ENCODE results near the gene TMPRSS6. TPM values are rescaled to one million over a fixed set of nuclear protein-coding genes. Genes with fewer than 3 reads are reported as not detected.

The TMPRSS6 gene
- total RNA-seq, 2 donors from 2014 or later: 1.8 to 1.9 TPM

DNA sequence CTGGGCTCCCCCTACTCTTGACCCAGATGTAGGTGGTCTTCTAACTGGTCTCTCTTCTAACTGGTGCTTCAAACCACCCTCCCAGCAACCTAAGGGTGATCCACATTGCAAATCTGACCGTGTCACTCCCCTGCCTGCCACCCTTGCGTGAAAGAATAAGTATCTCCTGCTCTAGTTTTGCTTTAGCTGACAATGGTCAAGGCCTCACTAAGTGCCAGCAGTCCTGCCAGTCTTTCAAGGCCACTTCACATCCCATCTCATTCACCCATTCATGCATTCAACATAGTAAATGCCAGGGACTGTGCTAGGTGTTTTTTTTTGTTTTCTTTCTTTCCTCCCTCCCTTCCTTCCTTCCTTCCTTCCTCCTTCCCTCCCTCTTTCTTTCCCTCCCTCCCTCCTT lies 60.3 kb downstream of the TMPRSS6 start:
- Mint-ChIP-seq H3K27me3 (no peaks in the 10 kb centered on the region), H3K36me3 (no peaks in the 10 kb centered on the region), H3K9me3 (no peaks in the 10 kb centered on the region), H3K4me1 (ENCODE audit: low read depth in 2 of 2) (peaks cover 9 to 11% of the 10 kb centered on the region in 2 donors), H3K27ac (no peak overlapping the region), H3K4me3 (no peak overlapping the region)
- DNase-seq (ENCODE audit: low spot score) (no peak), ATAC-seq (no peak)

DNA sequence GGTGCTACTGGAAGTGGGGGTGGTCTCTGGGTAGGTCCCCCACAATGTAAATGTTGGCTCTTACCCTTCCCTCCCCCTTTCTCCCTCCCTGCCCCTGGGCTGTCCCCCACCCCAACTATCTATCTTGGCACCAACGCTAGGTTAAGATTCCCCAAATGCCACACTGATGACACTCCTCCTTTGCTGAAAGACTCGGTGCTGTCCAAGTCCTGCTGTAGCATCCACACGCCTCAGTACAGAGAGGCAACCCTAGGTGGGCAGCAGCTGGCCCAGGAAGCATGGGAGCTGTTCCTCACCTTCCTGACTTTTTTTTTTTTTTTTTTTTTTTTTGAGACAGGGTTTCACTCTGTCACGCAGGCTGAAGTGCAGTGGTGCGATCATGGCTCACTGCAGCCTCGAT lies 61.4 kb downstream of the TMPRSS6 start:
- Mint-ChIP-seq H3K27me3 (no peaks in the 10 kb centered on the region), H3K4me1 (ENCODE audit: low read depth in 2 of 2) (peaks cover 8 to 9% of the 10 kb centered on the region in 2 donors), H3K27ac (no peak overlapping the region), H3K36me3 (no peaks in the 10 kb centered on the region), H3K9me3 (no peaks in the 10 kb centered on the region), H3K4me3 (no peak overlapping the region)
- ATAC-seq: no peak
- no peak for DNase-seq (ENCODE audit: low spot score)

DNA sequence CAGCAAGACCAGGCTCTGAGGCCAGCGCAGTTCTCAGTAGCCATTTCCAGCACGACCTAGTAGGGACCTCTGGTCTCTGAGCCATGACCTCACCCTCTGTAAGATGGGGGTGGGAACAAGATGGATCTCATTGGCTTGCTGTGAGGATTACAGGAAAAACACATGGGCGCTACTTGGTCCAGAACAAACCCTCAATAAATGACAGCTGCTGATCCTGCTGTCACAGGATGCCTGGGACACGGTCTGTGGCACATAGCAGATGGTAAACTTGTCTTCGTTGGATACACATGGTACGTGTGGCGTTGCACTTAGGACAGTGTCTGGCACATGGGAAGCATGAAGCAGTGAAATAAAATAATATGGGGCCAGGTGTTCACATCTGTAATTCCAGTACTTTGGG lies 62.5 kb downstream of the TMPRSS6 start:
- no peak for ATAC-seq
- Mint-ChIP-seq H3K4me1 (ENCODE audit: low read depth in 2 of 2) (peaks cover 0 to 4% of the 10 kb centered on the region in 2 donors), H3K27ac (no peak overlapping the region), H3K4me3 (no peak overlapping the region), H3K27me3 (no peaks in the 10 kb centered on the region), H3K36me3 (no peaks in the 10 kb centered on the region), H3K9me3 (no peaks in the 10 kb centered on the region)
- no peak for DNase-seq (ENCODE audit: low spot score)

DNA sequence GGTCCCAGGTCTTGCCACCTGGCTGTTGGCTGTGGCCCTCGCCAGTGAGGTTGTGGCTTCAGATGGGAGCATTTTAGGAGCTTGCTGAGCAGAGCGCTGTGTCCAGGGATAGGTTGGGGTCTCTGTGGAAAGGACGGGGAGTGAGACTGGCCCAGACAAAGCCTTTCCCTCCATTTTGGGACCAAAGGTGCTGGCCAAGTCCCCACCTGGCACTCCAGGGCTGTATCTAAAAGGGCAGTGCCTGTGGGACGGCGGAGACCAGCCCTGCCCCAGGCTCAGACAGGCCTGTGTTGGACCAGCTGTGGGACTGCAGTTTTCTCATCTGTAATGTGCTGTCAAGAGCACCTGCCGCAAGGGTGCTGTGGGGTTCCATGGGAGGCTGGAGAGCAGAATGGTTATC lies 62.9 kb downstream of the TMPRSS6 start:
- ATAC-seq (no peak), DNase-seq (ENCODE audit: low spot score) (no peak)
- Mint-ChIP-seq H3K4me1 (ENCODE audit: low read depth in 2 of 2) (peaks cover 0 to 4% of the 10 kb centered on the region in 2 donors), H3K27me3 (no peaks in the 10 kb centered on the region), H3K27ac (no peak overlapping the region), H3K9me3 (no peaks in the 10 kb centered on the region), H3K4me3 (no peak overlapping the region), H3K36me3 (no peaks in the 10 kb centered on the region)

DNA sequence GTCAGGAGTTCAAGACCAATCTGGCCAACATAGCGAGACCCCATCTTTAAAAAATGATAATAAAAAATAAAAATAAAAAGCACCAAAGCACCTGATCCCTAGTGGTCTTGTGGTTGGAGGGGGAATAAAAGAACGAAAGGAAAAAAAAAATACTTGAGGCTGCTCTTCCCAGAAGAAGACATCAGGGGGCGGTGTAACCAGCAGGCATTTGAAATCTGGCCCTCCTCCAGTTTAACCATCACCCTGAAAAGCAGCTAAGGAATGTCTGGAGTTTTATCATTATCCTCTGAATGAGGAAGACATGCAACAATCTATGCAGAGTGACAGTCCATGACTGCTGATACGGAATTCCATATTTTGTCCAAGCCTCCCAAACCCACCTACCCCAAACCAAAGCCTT lies 63.6 kb downstream of the TMPRSS6 start:
- no peak overlapping the region for H3K27ac Mint-ChIP-seq
- H3K36me3 Mint-ChIP-seq: no peaks in the 10 kb centered on the region
- DNase-seq (ENCODE audit: low spot score): no peak
- H3K4me3 Mint-ChIP-seq: no peak overlapping the region
- H3K9me3 Mint-ChIP-seq: no peaks in the 10 kb centered on the region
- no peak for ATAC-seq
- peaks cover 0 to under 1% of the 10 kb centered on the region in 2 donors for H3K27me3 Mint-ChIP-seq
- peaks cover 0 to 5% of the 10 kb centered on the region in 2 donors for H3K4me1 Mint-ChIP-seq (ENCODE audit: low read depth in 2 of 2)

DNA sequence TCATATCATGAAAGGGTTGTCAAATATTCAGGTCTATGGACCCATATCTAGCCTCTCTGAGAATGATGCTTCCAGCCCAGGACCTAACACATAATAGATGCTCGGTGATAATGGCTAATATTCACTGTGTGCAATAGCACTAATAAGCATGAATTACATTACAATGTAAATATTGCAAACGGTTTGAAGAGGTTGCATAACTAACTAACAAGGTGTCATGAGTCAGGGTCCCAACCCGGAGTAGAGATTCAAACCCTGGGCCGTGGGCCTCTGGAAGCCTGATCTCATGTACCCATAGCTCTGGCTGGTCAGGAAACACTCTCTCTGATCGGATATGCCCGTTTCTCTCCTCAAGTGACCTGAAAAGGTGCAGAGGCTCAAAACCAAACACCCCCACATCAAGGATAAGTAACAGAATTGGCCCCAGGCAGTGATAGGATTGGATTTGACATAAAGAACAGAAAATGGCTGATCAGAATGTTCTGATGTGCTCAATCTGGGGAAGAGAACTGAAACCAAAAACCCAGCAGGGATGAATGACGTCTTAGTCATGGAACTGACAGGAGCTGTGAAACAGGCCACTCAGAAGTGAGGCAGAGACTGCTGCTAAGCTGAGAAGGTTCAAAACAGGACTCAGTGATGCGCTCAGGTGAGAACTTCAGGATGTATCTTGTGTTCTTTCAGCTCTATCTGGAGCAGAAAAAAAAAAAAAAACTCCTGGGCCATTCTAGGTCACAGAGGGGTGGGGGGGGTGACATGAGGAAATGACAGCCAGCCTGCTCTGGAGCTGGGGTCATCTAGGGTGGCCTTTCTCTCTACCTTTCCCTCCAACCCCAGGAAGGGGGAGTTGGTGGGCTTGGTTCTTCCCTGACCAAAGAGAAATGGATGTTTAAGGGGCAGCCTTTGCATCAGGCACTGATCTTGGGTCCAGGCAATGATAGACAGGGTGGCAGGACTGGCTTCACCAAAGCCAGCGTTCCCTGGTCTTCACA lies 64.6 kb downstream of the TMPRSS6 start:
- H3K27me3 Mint-ChIP-seq: peaks cover 0 to 3% of the 10 kb centered on the region in 2 donors
- DNase-seq (ENCODE audit: low spot score) (no peak), ATAC-seq (no peak)
- peaks cover 0 to 9% of the 10 kb centered on the region in 2 donors for H3K4me1 Mint-ChIP-seq (ENCODE audit: low read depth in 2 of 2)
- no peak overlapping the region for H3K4me3 Mint-ChIP-seq
- no peaks in the 10 kb centered on the region for H3K9me3 Mint-ChIP-seq
- H3K36me3 Mint-ChIP-seq: no peaks in the 10 kb centered on the region
- H3K27ac Mint-ChIP-seq: no peak overlapping the region

DNA sequence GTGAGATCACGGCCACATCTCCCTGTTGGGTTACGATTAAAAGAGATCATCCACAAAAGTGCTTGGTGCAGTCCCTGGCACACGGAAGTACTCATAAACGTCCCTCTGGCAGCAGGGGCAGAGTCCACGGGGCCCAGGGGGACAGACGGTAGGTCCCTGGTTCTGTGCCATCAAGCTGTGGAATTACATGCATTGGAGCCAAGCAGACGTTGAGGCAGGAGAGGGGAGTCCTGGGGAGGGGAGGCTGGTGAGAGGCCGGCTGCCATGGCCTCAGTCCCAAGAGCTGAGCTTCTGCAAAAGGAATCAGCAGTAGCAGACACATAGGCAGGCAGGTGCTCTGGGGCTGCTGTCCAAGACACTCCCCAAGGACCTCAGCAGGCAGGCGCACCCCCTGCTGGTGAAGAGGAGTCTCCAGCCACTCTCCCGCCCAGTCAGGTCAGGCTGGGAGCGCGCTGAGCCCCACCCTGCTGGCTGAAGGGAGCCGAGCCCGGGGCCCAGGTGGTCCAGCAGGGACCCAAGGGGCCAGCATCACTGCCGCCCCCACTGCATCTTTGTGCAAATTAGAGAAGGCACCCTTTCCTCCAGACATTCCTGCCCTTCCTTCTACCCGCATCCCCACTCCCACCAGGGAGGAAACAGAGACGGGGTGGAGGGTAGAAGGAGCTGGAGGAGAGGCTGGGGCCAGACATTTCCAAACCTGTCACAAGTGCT lies 65.5 kb downstream of the TMPRSS6 start:
- H3K27me3 Mint-ChIP-seq: peaks cover 0 to 3% of the 10 kb centered on the region in 2 donors
- peaks cover 0 to 9% of the 10 kb centered on the region in 2 donors for H3K4me1 Mint-ChIP-seq (ENCODE audit: low read depth in 2 of 2)
- H3K27ac Mint-ChIP-seq: no peak overlapping the region
- no peaks in the 10 kb centered on the region for H3K36me3 Mint-ChIP-seq
- ATAC-seq: peak; percentile 84 to 86
- peak; percentile 71 for DNase-seq (ENCODE audit: low spot score)
- H3K4me3 Mint-ChIP-seq: no peak overlapping the region
- no peaks in the 10 kb centered on the region for H3K9me3 Mint-ChIP-seq

DNA sequence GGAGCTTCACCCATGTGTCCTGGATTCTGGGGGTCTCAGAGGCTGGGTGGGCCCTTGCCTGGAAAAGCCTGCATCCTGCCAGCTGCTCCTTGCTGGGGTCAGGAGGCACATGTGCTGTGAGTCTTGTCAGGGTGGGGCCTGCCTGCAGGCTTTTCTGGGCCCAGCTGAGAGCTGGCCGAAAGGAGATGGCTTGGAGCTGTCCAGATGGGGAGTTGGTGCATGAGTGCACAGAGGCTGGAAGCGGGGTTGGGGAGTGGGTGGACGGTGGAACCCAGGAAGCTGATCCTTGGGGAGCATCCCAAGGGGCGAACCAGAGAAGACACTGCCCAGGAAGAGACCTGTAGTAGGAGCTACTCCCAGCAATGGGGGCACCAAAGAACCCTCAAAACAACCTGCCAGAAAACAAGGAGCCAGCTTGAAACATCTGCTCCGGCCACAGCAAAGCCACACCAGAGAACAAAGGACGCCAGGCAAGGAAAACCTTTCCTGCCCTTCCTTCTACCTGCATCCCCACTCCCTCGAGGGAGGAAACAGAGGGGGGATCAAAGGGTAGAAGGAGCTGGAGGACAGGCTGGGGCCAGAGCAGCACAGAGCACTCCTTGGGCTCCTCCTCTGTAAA lies 66.2 kb downstream of the TMPRSS6 start:
- H3K4me3 Mint-ChIP-seq: no peak overlapping the region
- H3K36me3 Mint-ChIP-seq: no peaks in the 10 kb centered on the region
- H3K27ac Mint-ChIP-seq: no peak overlapping the region
- no peaks in the 10 kb centered on the region for H3K9me3 Mint-ChIP-seq
- H3K27me3 Mint-ChIP-seq: peaks cover 0 to 3% of the 10 kb centered on the region in 2 donors
- DNase-seq (ENCODE audit: low spot score) (no peak), ATAC-seq (no peak)
- peaks cover 0 to 9% of the 10 kb centered on the region in 2 donors for H3K4me1 Mint-ChIP-seq (ENCODE audit: low read depth in 2 of 2)

DNA sequence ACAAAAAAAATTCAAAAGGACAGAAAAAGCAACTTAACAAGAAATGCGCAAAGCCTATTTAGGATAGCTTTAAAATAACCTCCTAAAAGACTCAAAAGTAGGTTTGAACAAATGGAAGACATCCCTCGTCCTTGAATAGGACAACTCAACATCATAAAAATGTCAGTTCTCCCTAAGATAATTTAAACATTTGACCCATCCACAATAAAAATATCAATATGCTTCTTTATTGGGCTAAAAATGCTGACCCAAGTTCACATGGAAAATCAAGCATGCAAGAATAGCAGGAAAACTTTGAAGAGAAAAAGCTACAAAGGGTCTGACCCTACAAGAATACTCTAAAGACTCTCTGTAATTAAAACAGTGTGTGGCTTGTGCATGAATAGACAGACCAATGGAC lies 70.0 kb downstream of the TMPRSS6 start:
- Mint-ChIP-seq H3K4me3 (no peak overlapping the region), H3K27me3 (peaks cover 6 to 7% of the 10 kb centered on the region in 2 donors), H3K27ac (no peak overlapping the region), H3K36me3 (no peaks in the 10 kb centered on the region), H3K9me3 (no peaks in the 10 kb centered on the region), H3K4me1 (ENCODE audit: low read depth in 2 of 2) (peaks cover 0 to 5% of the 10 kb centered on the region in 2 donors)
- DNase-seq (ENCODE audit: low spot score) (no peak), ATAC-seq (no peak)

DNA sequence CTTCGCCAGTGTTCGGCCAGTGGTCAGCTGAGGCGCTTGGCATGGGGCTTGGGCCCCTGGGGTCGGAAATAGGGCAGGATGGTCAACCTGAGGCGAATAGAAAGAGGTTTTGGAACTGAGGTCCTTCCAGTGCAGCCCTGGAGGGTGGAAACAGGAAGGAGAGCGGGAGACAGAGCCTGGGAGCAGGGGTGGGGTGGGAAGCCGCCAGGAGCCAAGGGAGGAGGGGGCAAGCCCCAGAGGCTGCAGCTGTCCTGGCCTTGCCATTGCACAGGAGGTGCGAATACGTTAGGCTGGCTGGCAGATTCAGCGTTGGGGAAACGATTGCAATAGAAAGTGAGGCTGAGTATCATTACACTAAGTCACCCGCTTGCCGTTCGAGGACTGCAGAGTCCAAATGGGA lies 71.8 kb downstream of the TMPRSS6 start:
- Mint-ChIP-seq H3K27ac (no peak overlapping the region), H3K36me3 (no peaks in the 10 kb centered on the region), H3K4me1 (ENCODE audit: low read depth in 2 of 2) (peaks cover 0 to 5% of the 10 kb centered on the region in 2 donors), H3K9me3 (no peaks in the 10 kb centered on the region), H3K27me3 (peaks cover 6 to 7% of the 10 kb centered on the region in 2 donors), H3K4me3 (no peak overlapping the region)
- ATAC-seq (no peak), DNase-seq (ENCODE audit: low spot score) (no peak)

DNA sequence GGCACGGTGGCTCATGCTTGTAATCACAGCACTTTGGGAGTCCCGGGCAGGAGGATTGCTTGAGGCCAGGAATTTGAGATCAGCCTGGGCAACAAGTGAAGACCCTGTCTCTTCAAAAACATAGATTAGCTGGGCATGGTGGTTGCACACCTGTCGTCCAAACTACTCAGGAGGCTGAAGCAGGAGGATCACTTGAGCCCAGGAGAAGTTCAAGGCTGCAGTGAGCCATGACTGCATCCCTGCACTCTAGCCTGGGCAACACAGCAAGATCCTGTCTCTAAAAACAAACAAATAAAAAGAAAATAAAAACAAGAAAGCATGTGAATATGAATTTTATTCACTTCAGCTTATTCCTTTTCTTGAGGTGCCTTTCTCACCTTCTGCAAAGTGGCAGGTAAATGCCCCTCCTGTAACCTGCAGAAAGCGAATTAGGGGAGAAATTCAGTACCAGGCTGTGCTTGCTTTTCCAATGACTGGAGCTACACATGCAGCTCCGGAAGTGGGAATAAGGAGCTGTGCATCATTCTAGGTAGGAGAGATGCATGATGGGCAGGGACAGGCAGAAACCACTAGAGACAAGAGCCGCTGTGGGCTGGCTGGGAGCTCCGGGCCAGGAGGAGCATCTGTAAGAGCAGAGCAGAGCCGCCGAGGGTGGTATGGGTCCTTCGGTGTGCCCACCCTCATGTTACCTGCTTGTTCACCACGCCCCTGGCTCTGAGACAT lies 72.7 kb downstream of the TMPRSS6 start:
- ATAC-seq (no peak), DNase-seq (ENCODE audit: low spot score) (no peak)
- Mint-ChIP-seq H3K27ac (no peak overlapping the region), H3K4me3 (no peak overlapping the region), H3K9me3 (no peaks in the 10 kb centered on the region), H3K36me3 (no peaks in the 10 kb centered on the region), H3K4me1 (ENCODE audit: low read depth in 2 of 2) (peaks cover 0 to 5% of the 10 kb centered on the region in 2 donors), H3K27me3 (peaks cover 6 to 7% of the 10 kb centered on the region in 2 donors)

DNA sequence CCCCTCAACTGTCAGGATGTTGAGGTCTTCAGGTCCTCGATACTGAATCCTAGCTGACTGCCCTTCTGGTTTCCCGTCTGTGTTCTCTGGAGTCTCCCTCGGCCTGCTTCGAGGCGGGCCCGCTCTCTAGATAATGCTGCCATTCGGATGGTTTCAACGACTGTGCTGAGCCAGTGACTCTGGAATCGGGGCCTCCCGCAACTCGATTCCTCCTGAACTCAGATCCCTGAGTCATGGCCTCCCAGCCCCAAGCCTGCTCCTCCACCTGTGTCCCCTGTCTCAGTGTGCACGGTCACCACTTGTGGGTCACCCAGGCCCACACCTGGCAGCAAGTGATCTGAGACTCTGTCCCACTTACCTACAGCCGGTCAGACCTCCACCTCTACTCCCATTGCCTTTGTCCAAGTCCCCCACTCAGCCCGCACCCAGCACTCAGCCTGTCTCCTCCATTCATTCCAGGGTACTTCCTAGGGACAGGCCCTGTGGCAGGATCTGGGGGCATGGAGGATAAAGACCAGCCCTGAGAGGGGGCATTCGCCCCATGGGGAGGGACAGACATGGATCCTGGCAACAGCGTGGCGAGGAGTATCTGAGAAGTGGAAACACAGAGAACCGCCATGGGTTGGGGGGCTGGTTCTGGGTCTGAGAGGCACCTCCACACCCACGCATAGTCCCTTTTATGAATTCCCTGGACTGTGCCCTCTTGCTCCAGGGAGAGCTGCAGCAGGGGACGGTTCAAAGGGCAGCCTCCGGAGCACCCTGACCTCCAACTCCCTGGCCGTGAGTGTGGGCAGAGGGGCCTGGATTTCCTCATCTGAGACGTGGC lies 75.7 kb downstream of the TMPRSS6 start:
- Mint-ChIP-seq H3K4me1 (ENCODE audit: low read depth in 2 of 2) (no peaks in the 10 kb centered on the region), H3K27me3 (peaks cover 4 to 6% of the 10 kb centered on the region in 2 donors), H3K4me3 (no peak overlapping the region), H3K27ac (no peak overlapping the region), H3K36me3 (no peaks in the 10 kb centered on the region), H3K9me3 (no peaks in the 10 kb centered on the region)
- DNase-seq (ENCODE audit: low spot score): no peak
- ATAC-seq: no peak

Measured in natural killer cell treated with Interleukin-12 subunit alpha and Interleukin-12 subunit beta and Interleukin-15 and Interleukin-18, amount 100 ng/mL, for 72 hours (primary cell).